Right kidney (tissue), 1 donor: ENCODE results near the gene HOXD9.

Experiments
- DNase-seq: peaks from one replicate; pipeline ENCODE4 v3.0.0-alpha.2; 2016

HOXD9 gene

DNA sequence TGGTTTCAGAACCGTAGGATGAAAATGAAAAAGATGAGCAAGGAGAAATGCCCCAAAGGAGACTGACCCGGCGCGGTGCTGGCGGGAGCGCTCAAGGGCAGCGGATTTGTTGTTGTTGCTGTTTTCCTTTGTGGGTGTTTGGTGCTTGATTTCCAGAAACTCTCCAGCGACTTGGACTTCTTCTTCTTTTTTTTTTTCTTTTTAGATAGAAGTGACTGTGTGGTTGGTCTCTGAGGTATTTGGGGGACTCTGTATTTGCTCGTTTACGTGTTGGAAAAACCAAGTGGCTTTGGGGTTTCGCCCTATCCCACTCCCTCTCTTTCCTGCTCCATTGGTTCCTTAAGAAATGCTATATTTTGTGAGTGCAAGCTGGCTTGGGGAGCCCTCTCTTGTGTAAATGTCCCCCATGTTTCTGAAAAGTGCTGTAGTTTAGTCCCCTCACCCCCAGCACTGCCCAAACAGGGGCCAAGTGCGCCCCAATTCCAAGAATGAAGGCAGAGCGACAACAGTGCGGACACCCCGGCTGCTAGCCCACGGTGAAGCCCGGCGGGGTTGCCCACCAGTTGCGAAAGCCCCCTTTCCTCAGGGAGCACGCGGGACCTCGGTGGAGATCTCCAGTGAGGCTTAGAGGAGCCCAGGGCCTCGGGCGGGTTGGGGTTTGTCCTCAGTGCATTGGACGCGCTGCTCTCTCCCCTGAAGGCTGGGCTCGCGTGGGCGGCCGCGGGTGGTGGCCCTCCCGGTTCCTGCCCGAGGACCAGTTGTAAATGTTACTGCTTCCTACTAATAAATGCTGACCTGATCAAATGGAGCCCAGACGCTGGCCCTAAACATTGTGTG lies 1.8 kb downstream of the HOXD9 start:
- DNase-seq: peak; percentile 83

DNA sequence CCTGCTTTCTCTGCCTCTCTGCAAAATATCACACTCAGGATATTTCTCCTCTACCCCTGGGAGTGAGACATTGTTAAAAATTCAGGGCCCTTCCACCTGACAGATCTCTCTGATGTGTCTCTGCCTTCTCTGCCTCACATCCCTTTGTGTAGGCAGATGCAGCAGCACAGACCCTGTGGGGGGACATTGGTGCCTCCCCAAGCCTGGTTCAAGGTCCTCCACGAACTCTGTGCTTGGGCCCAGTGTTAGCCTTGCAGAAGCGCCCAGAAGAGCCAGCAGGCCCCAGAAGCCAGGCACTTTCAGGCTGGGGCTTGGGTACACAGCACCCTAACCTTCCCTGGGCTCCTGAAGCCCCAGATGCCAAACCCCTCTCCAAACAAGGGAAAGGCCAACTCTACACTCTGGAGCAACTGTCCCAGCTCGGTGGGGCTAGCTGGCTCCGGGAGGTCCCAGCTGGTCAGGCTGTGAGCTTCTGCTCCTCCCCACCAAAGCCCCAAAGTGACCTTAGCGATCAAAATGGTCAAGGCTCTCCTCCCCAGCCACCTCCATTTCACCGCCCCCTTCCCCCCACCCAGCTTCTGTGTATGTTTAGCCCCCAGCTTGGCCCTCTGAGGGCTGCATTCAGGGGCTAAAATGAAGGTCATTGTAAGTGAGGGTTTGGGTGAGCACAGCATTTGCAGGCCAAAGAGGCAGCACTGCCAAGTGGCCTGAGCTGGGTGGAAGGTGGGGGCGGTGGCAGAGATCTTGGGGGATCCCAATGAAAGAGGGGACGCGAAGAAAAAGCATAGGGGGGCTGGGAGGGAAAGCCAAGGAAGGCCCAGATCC lies 2.6 kb downstream of the HOXD9 start:
- peak; percentile 82 for DNase-seq

DNA sequence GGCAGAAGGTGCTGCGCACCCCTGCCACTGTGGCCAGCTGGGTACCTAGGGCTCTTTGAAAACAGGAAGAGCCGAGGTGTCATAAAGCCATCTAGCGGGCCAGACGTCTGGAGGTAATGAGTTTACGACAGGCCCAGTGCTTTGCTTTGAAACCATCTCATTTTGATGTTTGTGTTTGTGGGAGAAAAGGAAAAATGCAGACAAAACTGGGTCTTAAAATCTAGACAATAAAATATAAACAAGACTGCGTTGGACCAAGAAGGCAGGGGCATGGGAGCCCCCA lies 3.2 kb downstream of the HOXD9 start:
- DNase-seq: peak; percentile 68

DNA sequence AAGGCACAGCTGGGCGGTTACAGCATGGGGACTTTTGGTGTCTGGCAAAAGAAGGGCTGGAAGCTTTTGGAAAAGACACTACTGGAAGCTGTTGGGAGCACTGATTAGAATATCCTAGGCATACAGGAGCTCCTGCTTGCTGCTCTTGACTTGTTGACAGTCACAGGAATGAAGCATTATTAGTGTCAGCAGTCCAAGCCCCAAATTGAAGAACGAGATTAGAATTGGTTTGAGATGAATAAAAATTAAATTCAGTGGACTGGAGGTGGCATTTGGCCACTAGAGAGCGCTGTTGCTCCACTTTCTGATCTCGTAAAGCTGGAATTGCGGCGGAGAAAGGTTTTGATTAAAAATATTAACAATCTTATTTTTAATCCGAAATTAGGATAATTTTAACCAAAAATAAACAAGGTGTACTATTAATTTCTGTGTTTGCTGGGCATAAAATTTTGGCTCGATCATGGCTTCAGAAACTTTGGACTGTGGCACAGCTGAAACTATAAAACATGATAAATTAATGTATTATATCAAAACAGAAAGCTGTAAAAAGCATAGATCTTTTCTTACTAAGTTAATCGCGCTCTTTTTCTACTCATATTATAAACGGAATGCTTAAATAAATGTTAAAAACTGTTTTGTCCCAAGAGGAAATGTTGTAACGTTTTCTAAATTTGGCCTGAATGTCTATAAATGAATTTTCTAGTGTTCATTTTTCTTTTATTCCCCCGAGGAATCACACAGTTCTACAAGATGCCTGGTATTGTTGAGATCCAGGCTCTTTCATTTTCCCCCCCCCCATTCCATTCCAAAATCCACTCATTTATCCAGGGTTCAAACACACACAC lies 4.6 kb downstream of the HOXD9 start:
- no peak for DNase-seq

DNA sequence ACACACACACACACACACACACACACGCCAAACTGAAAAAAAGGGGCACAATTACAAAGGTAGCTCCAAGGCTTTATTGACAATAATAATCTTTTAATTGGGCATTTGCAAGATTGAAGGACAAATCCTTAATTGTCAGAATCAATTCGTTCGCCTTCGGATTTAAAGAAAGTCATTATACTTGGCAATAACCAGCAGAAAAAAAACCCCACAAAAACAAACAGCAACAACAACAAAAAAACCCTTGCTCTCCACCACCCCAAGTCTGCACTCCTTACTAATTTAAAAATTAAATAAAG lies 5.2 kb downstream of the HOXD9 start:
- no peak for DNase-seq

DNA sequence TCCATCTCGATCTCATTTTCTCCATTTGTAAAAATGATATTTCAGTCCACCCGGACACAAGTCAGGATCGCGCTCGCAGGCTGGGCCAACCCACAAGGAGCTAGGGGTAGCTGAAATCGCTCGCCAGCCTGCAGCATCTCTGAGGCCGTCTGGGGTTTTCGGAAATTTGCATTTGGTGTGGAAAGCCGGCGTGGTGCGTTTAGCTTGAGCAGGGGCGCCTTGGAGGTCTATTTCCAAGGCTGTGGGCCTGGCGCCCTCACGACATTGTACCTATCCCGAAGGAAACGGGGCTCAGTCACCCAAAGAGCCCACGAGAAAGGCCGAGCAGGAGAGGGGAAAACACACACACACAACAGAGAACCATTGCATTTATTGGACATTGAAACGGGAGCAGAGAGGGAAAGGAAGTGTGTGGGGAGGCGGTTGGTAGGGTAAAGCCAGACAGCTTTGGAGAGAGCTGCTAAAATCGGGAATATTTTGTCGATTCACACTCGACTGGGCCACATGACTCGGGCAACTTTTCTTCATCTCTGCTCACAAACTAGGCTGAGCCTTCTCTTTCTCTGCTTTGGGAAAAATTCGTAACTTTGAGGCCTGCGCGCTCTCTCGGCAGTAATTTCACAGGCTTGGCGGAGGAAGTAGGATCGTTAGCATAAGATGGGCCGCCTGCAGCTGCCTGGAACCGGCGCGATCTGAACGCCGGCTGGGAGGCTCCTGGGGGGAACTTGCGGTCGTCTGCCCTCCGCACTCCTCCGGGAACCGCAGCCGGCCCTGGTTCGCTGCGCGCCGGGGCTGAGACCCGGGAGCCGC lies 5.9 kb downstream of the HOXD9 start:
- DNase-seq: no peak

DNA sequence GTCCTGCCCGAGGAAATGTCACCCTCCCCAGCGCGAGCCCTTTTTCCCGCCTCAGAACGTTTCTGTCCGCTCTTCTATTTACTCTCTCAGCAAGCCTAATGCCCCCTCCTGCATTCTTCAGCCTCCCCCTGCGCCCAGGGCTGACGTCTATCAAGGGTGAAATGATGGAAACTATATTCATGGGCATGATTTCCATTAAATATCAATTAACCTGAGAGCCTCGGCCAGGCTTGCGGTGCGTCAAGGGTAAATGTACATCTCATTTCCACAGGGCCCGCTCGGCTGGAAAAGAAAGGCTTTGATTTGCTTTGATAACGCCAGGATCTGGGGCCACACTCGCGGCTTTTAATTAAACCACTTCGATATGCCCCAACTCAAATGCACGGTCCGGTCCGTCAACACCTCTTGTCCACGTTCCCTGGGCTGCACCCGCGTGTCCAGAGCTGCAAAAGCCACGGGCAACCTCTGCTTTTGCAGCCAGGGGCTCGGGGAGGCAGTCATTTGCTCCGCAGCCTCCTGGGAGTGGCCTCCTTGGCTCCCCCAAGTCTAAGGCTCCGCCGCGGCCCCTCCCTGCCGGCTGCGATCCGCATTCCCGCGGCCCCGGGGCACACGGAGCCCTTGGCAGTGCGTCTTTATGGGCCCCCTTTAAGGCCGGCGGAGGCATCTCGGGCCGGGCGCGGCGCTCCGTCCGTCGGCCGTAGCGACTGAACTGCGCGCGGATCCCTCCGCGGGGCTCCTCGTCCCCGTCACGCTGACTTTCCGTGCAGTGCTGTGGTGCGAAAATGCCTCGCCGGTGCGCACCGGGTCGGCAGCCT lies 6.7 kb downstream of the HOXD9 start, which contains the start of gene HOXD8:
Gene HOXD8 (plus strand): TSS at position 724 of the 815 bp plus-strand sequence. CDS start 662 bp downstream, outside the sequence.
- DNase-seq: peak; percentile 92

DNA sequence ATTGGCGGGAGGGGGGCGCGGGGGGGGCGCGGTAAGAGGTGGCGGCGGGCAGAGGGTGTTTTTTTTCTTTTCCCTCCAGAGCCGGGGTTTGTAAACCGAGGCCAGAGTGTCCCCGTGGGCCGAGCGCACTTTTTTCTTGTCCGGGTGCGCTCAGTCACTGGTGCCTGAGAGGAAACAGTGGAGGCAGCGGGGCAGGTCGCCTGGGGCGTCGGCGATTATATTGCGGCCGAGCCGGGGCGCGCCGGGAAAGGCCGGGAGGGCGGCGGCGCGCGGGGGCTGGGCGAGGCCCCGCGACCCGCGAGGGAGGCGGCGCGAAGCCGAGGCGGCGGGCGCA lies 7.3 kb downstream of the HOXD9 start:
- peak; percentile 75 for DNase-seq

DNA sequence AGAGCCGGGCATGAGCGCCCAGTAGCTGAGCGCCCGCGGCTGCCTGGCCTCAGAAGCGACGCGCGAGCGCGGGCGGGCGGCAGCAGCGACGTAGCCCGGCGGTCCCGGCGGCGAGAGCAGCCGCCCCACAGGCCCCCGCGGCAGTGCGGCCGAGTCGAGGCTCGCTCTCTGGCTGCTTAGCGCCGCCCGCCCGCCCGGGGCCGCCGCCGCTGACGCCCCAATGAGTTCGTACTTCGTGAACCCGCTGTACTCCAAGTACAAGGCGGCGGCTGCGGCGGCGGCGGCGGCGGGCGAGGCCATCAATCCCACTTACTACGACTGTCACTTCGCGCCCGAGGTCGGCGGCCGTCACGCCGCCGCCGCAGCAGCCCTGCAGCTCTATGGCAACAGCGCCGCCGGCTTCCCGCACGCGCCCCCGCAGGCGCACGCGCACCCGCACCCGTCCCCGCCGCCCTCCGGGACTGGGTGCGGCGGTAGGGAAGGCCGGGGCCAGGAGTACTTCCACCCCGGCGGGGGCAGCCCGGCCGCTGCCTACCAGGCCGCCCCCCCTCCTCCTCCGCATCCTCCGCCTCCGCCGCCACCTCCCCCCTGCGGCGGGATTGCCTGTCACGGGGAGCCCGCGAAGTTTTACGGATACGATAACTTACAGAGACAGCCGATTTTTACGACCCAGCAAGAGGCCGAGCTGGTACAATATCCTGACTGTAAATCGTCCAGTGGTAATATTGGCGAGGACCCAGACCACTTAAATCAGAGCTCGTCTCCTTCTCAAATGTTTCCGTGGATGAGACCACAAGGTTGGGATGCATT lies 7.8 kb downstream of the HOXD9 start:
- DNase-seq: no peak

DNA sequence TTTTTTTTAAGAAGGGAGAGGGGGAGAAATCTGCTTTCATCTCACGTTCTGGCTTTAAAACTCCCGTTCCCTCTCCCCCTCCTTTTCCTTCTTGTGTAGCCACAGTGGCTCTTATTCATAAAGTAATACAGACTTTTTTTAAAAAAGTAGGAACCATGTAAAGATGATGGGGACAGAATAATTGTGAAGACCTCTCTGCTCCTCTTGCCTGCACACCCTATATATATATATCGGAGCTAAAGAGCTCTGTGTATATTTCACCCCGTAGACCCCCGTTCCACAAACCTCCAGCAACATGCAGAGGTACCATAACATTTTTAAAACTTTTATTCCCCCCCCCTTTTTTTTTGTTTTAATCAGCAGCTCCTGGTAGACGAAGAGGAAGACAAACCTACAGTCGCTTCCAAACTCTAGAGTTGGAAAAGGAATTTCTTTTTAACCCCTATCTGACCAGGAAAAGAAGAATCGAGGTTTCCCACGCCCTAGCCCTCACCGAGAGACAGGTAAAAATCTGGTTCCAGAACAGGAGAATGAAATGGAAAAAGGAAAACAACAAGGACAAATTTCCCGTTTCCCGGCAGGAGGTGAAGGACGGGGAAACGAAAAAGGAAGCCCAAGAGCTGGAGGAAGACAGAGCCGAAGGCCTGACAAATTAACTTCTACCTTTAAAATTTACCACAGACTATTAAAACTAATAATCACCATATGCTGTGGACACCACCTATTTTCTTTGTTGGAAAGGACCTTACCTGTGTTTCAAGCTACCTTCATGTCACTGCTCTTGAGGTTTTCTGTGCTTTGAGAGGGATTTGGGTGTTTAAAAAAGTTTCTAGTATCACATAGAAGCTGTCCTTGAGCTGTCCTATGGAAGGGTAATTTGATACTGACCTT lies 8.7 kb downstream of the HOXD9 start:
- no peak for DNase-seq

DNA sequence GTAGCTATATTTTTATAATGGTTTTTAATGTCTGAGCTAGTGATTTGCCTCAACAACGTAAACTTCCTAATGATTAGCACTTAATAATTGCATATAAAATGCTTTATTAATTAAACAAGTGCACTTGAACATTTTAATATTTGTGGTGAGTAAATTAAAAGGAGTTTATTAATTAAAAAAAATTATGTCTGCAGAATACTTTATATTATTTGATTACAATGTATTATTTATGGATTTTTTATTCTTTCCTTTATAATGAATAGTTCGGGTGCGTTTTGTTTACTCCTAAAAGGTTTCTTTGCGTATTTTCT lies 9.3 kb downstream of the HOXD9 start:
- DNase-seq: no peak

DNA sequence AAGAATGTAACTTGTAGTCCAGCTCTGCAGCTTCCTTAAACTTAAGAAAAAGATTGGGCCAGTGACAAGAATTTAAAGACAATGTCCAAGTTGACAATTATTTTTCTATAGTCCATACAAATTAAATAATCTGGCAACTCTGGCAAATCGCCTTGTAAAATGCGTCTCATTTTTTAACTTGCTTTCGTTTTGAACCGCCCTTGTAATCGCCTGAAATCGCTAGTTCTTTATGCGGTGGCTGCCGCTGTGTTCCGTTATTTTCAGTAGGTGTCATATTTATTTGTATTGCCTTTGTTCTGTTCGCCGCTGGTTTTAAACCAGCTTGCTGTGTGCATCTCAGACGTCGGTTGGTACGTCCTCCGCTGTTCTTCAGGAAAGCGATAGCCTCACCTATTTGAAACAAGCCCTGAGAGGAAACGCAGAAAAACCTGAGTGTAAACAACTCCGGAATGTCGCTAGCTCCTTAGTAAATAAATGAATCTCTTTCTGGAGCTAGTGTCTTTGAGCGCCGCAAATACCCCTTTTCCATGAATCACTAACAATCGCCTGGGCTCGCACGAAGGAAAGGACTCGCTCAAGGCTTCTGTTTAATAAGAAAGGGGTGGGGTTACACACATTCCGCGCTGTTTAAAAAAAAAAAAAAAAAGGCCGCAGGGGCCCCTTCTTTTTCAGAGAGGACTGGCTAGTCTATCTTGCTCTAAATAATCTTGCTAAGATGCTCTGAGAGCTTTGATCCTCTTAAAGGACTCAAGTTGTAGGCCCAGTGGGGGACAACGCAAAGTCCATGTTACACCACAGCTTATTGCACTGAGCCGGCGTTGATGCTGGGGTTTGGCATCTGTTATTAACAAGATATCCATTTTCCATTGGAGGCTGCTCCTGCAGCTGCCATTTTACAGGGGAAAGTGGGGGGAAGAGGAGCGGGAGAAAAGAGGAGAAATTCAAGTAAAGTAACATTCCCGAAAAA lies 10.0 kb downstream of the HOXD9 start:
- DNase-seq: no peak

DNA sequence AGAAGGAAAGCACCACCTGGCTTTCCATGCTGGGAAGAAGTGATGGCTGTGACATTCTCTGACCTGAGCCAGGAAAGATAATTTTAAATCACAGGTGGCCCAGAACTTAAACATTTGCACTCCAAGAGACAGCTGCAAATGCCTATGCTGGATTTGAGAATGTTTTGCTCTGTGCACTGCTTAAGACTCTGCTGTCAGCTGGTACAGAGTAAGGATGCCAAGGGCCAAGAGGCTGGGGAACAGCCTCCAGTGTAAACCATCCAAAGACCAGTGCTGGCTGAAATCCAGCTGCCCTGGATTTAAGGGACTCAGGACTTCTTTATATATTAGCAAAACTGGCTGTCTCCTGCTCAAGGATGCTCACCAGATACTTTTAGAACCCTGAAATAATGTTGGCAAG lies 10.9 kb downstream of the HOXD9 start:
- no peak for DNase-seq

DNA sequence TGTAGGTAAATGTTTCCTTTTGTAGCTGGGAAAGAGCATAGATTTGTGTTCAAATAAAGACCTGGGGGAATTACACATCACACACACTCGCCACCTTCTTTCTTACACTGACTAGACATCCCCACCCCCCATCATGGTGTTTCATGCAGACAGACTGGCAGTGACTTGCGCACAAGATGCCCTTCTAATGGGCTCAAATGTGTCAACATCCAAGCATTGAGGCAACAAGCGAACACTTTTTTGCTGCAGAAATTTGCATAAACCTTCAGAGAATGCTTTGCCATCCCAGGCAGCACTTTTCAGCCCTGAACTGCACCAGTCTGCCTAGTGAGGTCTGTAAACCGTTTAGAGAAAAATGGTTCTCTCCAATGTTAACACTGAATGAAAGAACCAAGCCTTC lies 11.5 kb downstream of the HOXD9 start:
- DNase-seq: no peak

DNA sequence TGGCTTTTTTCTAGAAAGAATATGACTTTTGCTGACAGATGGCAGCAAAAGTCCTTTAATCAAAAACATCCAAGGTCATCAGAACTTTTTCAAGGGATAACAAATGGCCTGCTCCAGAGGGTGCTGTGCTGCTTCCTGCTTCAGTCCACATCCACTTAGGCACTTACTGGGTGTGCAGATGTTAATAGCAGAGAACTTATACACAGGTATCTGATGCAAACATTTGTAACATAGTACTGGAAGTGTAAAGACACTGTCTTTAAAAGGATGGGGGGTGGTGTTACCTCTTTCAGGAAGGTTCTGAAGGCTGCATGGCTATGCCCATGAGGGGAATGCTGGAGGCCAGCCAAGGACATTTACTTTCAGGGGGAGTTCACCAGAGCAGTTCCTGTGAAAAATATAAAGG lies 12.5 kb downstream of the HOXD9 start:
- DNase-seq: peak; percentile 74

DNA sequence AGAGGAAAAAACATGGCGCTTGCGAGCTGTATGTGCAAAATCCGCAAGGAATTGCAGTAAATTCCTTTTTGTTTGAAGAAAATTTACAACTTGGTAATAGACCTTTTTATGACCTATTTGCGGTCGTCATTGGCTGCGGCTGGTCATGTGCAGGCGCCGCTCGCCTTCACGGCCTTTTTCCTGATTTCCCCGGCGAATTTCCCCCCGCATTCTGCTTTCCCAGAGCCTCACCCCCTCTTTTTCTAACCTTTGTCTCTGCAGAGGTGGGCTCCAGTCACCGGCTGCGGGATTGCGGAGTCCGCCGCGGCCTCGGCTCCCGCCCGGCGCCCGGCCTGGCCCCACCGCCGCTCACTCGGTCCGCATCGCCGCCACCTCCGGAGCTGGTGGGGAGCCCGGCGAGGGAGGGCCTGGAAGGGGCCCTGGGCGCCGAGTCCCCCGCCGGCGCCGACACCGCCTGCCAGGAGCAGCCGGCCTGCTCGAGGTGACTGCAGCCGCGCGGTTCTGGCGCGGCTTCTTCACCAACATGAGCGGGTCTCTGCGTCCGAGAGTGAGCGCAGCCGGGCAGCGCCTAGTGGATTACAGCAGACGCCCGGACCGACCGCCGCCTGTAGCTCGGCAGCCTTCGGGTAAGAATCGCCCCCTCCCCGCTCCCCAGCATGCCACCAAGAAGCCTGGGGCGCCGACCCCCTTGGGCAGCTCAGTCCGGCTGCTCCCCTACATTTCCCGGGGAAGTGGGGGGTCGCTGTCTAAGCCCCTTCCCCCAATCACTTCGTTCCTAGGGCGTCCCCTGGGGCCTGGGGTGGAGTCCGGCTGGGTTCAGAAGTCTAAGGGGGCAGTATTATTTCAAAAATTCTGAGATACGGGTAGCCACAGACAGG lies 14.1 kb downstream of the HOXD9 start:
- DNase-seq: peak; percentile 95

DNA sequence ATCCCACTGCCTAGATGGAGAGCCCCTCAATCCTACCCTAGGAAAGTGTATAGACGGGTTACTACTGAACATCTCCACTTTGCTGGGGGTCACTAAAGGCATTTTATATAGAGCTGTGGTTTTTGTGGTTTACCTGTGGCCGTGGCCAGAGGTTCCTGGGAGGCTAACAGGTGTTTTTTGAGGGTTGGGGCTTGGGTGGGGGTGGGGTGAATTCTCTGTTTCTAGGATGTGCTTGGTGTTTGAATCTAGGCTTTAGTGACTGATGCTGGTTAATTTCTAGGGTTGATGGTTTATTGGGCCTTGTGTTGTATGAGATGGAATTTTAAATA lies 14.7 kb downstream of the HOXD9 start:
- no peak for DNase-seq

DNA sequence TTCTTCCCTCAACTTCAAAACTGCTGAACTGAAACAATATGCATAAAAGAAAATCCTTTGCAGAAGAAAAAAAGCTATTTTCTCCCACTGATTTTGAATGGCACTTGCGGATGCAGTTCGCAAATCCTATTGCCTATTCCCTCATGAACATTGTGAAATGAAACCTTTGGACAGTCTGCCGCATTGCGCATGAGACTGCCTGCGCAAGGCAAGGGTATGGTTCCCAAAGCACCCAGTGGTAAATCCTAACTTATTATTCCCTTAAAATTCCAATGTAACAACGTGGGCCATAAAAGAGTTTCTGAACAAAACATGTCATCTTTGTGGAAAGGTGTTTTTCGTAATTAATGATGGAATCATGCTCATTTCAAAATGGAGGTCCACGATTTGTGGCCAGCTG lies 15.4 kb downstream of the HOXD9 start:
- peak; percentile 72 for DNase-seq
